ENCODE results near the gene KIRREL1.

The KIRREL1 gene

GRCh38 chr1:157993147-157993917 is at the start of gene KIRREL1:
Gene KIRREL1, plus strand, starts transcription at chr1:157993645. Its CDS starts 32 bp downstream, at chr1:157993677.
- DNase-seq: no peak

GRCh38 chr1:157944663-157945280 is 48.7 kb upstream of the KIRREL1 start:
- no peak for DNase-seq

- no peak for DNase-seq
These were observed 45.0 kb upstream of the KIRREL1 start for GRCh38 chr1:157948312-157949073.

GRCh38 chr1:157949074-157949354 is 44.4 kb upstream of the KIRREL1 start:
- DNase-seq: no peak

GRCh38 chr1:157951230-157951629 is 42.2 kb upstream of the KIRREL1 start:
- DNase-seq: no peak

DNA sequence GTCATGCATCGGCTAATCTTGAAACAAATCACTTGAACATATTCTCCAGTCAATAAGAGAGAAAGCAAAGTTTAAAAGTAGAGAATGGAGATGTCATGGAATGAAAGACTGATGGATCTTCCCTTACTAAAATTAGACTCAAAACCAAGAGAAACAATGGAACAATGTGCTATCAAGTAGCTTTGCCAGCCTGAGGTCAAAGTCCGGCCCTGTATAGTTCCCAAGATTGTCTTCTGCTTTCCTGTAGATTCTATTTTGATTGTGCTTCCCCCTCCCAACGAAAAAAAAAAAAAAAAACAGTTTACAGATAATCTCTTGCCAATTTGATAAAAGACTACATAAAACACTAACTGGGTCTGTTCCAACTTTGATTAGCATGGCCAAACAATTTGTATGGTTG is 40.8 kb upstream of the KIRREL1 start:
- DNase-seq: no peak

DNA sequence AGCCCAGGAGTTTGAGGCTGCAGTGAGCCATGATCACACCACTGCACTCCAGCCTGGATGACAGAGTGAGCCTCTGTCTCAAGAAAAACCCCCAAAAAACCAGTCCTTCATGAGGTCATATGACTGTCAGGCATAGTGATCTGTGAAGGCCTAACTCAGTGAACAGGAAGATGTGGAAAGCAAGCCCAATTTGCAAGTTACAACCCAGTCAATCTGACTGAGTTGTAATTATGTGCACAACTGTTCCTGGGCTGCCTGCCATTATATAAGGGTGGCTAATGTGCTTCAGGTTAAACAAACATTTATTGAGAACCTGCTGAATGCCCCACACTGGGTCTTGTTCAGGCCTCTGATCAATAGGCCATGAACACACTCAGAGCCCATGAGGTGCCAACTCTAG is 38.2 kb upstream of the KIRREL1 start:
- no peak for DNase-seq

DNA sequence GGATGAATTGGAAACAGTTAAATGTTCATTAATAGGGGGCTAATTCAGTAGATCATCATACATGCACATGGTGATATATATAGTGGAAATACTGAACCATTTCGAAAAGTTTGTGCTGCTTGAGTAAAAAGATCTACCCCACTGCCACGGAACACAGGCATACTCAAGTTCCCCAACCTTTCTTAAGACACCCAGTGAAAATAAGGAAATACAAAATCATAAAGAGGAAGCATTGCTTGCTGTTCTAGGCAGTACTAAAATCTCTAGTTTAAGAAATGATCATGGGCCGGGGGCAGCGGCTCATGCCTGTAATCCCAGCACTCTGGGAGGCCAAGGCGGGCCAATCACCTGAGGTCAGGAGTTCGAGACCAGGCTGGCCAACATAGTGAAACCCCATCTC is 37.6 kb upstream of the KIRREL1 start:
- DNase-seq: no peak

GRCh38 chr1:157956732-157957131 is 36.7 kb upstream of the KIRREL1 start:
- DNase-seq: no peak

GRCh38 chr1:157958263-157958662 is 35.2 kb upstream of the KIRREL1 start:
- DNase-seq: no peak

DNA sequence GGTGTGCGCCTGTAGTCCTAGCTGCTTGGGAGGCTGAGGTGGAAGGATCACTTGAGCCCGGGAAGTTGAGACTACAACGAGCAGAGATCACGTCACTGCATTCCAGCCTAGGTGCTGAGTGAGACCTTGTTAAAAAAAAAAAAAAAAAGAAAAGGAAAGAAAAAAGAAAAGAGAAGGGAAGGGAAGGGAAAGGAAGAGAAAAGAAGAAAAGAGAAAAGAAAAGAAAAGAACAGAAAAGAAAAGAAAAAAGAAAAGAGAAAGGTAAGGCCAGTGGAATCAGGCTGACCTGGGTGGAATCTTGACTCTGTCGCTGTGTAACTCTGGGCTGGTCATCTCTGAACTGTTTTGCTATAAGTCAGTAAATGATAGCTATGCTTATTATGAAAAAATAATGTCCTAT is 33.7 kb upstream of the KIRREL1 start:
- no peak for DNase-seq

DNA sequence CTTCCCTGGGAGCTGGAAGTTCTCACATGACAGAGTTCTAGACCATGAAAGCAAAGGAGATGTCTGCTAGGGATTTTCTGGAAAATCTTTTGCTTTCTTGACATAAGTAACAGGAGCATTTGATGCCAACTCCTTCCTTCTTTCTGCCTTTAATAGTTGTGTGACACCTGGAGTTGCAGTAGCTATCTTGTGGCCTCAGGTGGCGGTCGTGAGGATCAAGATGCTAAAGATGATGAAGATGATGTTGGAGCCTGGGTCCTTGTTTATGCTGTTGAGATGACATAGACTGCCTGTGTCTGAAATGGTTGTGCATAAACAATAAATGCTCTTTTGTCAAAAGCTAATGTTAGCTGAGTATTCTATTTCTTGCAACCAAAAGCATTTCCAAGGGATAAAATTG is 32.7 kb upstream of the KIRREL1 start:
- no peak for DNase-seq

GRCh38 chr1:157961805-157962762 is 31.4 kb upstream of the KIRREL1 start:
- no peak for DNase-seq

DNA sequence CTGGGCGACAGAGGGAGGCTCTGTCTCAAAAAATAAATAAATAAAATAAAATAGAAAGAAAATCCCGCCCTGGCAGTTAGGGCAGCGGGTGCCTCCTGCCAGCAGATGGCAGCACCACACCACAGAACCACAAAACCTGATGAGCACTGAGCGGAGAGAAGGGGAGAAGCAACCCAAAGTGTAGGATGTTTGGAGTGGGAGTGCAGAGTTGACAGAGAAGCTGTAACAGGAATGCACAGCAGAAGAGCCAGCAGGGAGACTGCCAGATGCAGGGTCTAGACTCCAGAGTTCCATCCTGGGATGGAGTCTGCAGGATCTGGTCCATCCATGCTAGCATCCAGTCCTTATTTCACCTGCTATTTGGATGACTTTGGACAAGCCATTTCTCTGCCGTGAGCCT is 29.7 kb upstream of the KIRREL1 start:
- DNase-seq: peak; percentile 47

GRCh38 chr1:157965584-157965983 is 27.9 kb upstream of the KIRREL1 start:
- no peak for DNase-seq

DNA sequence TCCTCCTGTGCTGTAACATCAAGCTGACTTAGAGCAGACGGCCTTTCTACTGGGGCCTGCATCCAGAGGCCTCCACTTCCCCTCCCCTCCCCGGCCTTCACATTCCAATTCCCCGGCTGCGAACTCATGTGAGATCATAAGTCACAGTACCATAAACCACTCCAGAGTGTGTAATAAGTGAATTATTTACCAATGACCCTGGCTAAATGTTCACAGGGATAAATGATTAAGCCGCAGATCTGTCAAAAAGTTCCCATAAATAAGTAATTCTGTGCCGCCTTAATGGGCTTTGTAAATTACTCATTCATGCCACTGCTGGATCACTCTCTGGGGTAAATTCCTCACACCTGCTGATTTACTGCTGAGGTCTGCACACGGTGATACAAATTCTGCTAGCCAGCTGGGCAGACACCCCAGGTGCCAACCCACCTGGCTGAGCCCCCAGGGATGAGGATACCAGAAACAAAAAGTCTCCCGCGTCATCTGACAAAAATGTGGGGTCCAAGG is 27.4 kb upstream of the KIRREL1 start:
- no peak for DNase-seq

DNA sequence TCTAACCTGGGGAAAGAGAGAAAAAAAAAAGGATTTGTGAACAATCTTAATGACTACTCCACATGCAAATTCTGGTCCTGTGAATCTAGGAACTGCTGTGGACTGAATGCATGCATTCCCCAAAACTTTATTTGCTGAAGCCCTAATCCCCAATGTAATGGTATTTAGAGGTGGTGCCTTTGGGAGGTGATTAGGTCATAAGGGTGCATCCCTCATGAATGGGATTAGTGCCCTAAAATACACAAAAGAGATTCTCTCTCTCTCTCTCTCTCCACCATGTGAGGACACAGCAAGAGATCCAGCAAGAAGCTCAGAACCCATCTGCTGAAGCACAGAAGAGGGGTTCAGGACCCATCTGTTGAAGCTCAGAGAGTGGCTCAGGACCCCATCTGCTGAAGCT is 26.2 kb upstream of the KIRREL1 start:
- DNase-seq: no peak

- no peak for DNase-seq
These were observed 24.9 kb upstream of the KIRREL1 start for GRCh38 chr1:157968508-157968907.

- no peak for DNase-seq
These were observed 24.5 kb upstream of the KIRREL1 start for GRCh38 chr1:157968946-157969345.

GRCh38 chr1:157969697-157970485 is 23.6 kb upstream of the KIRREL1 start:
- no peak for DNase-seq

GRCh38 chr1:157971769-157972168 is 21.7 kb upstream of the KIRREL1 start:
- DNase-seq: no peak
